Heart left ventricle (tissue), 13 donors: Measurements from ENCODE around the gene NELL1.

ENCODE experiments used
- POLR2A ChIP-seq, 2 donors: fragments of 450-650 bp; IDR thresholded peaks; one replicate each; pipeline ENCODE4 v1.6.1; 2017; ENCODE audit warnings: antibody characterized with exemption in 2 of 2, mild to moderate bottlenecking in 2 of 2, moderate library complexity in 2 of 2
- TF ChIP-seq, protein P1 (sequence below), 12 donors: fragments of 200-600 bp; sonication (generic) in 4 of 12; IDR thresholded peaks; one replicate each; pipeline versions ENCODE4 v1.5.0 to v1.8.0; 2018 to 2022; ENCODE audit warnings: antibody characterized with exemption in 12 of 12, mild to moderate bottlenecking in 5 of 12
- donor health status: ischemic (EF 13 %, LVEDD 7.1; RV severe dilation, severe dysfunction).
- donor health status: DM: no; HTN: yes; CAD: no.
- donor health status: DM: no; HTN: no; CAD: no.
- donor health status: ischemic (EF 25% LVEDD 6.9; RV normal size, moderate dysfunction).
- donor health status: ischemic (EF 25% LVEDD 5.7; RV mildly dilated, moderate dysfunction).
- donor health status: ischemic (EF 35%, LVEDD 5.7; RV mildly dilated, moderate dysfunction).
- donor health status: nonischemic (EF 11% LVEDD 7.7; RV severe dilation, severe dysfunction).
- donor health status: DM: yes; HTN: yes; CAD: no.
- donor health status: PGD.
- donor health status: ischemic (EF 29% LVEDD 5.4; RV normal size, mild dysfunction).
- donor health status: nonischemic (EF 23%, LVEDD 6.1; RV moderate dilation, normal function).

DNA sequence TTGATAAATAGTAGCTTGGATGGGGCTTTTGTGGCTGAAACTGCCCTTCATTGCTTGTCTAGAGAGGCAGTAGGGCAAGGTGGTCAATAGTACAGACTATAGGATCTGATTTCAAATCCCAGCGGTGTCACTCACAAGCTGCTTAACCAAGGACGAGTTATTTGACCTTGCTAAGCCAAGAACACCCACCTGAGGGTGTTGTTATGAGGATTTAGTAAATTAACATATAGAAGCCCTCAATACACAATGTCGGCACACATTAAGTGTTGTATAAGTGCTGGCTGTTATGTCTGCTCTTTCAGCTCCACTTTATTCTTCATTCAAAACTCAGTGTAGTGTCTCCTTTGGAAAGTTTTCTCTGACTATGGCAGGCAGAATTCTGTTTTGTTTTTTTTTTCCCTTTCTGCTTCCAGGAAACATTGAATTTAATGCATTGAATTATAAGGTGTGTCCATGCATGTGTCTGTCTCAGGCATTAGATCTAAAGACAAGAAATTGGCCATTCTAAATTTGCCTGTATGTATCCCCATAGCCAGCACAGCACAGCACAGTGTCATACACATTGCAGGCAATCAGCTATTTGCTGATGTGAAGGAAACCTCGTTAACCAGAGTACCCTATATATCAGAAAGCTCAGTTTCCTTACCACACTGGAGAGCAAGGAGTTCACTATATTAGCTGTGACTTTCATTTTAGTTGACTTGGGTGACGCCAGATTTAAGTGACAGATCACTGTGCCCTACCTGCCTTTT lies 212.1 kb downstream of the NELL1 start:
- TF ChIP-seq POLR2A (IDR thresholded peaks at IDR 0.05), result no peak
- TF ChIP-seq, protein P1, sequence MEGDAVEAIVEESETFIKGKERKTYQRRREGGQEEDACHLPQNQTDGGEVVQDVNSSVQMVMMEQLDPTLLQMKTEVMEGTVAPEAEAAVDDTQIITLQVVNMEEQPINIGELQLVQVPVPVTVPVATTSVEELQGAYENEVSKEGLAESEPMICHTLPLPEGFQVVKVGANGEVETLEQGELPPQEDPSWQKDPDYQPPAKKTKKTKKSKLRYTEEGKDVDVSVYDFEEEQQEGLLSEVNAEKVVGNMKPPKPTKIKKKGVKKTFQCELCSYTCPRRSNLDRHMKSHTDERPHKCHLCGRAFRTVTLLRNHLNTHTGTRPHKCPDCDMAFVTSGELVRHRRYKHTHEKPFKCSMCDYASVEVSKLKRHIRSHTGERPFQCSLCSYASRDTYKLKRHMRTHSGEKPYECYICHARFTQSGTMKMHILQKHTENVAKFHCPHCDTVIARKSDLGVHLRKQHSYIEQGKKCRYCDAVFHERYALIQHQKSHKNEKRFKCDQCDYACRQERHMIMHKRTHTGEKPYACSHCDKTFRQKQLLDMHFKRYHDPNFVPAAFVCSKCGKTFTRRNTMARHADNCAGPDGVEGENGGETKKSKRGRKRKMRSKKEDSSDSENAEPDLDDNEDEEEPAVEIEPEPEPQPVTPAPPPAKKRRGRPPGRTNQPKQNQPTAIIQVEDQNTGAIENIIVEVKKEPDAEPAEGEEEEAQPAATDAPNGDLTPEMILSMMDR (IDR thresholded peaks at IDR 0.05), result no peak
